ENCODE data around the gene C14orf93.
A peak's percentile ranks its signal among the peaks of the same experiment; 100 is the strongest.

DNA sequence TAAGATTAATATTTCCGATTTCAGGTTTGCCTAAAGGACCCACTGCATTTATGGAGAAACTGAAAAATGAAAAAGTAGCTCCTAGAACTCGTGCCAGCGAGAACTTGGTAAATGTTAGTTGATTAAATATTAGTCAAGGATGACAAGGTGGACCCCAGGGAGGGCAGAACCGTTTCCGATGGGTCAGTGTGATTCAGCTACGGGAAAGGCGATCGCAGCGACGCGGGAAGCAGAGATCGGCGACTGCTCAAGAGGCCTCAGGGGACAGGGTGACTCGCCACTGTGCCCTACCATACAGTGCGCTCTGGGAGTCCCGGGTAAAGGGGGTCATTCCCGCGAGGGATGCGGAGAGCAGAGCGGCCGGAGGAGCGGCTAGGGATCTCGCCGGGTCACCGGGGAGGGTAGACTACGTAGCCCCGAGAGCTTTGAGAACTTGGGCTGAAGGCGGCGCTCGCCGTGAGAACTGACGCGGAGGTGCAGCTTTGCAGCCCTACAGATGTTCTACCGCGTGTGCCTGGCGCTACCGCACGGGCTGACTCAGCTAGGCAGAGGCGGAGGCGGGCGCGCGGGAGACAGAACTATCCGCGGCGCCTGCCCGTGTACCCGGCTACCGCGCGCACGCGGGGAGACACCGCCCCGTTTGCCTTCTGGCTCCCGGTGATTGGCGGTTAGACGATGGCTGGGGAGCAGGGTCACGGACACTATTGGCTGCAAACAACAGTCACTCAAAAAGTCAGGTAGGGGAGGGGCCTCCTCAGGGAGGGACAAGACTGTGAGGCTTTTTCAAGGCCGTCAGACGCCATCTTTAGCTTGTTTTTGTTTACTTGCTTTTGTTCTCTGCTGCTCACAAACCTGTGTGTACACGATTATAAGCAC lies 3.2 kb downstream of the C14orf93 start:
- TF ChIP-seq, protein P1, sequence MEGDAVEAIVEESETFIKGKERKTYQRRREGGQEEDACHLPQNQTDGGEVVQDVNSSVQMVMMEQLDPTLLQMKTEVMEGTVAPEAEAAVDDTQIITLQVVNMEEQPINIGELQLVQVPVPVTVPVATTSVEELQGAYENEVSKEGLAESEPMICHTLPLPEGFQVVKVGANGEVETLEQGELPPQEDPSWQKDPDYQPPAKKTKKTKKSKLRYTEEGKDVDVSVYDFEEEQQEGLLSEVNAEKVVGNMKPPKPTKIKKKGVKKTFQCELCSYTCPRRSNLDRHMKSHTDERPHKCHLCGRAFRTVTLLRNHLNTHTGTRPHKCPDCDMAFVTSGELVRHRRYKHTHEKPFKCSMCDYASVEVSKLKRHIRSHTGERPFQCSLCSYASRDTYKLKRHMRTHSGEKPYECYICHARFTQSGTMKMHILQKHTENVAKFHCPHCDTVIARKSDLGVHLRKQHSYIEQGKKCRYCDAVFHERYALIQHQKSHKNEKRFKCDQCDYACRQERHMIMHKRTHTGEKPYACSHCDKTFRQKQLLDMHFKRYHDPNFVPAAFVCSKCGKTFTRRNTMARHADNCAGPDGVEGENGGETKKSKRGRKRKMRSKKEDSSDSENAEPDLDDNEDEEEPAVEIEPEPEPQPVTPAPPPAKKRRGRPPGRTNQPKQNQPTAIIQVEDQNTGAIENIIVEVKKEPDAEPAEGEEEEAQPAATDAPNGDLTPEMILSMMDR (IDR thresholded peaks at IDR 0.05): no peak
- TF ChIP-seq POLR2A (IDR thresholded peaks at IDR 0.05): peak; percentile 86 to 92

Data from uterus (tissue), 2 donors.